ENCODE results near the gene CSPG4. TPM values are rescaled to one million over a fixed set of nuclear protein-coding genes. Genes with fewer than 3 reads are reported as not detected.
"Not testable (repeated sequence)": the region's sequence is repeated elsewhere in the genome, so short reads cannot be mapped to it uniquely, and the experiment has no call there.

The CSPG4 gene
- total RNA-seq, 6 experiments from 2014 or later = 0.12 to 0.29 (median 0.20) TPM

DNA sequence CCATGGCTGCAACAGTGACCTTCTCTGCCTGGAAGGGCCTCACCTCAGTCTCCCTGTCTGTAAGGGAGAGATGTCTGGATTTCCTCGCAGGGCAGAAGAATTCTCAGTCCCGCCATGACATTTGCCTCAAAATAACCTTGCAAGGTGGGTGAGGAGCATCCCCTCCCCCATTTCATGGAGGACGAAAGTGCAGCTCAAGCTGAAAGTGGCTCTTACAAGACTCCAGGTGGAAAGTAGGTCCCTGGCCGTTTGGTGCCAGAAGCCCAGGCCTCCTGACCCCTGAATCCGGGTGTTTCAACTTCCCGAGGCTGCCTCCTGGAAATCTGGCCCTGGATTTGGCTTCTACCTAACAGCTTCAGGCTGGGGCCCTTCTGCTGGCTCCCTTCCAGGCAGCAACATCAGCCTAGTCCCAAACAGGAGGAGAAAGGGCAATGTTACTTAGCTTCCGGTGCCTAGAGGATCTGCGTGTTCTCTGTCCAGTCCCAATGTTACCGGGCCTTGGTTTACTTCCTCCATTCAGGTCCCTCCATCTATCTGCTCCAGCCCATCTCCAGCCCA, 769 bp upstream of the CSPG4 start:
- ATAC-seq (no peak), DNase-seq (peak in 1 of 3 donors; percentile 61)
- peaks cover 0 to 6% (median 2%) of the 10 kb centered on the region in 4 donors for H3K4me1 ChIP-seq
- H3K9me3 ChIP-seq = no peaks in the 10 kb centered on the region
- H3K27me3 ChIP-seq = no peaks in the 10 kb centered on the region
- no peak overlapping the region for H3K27ac ChIP-seq
- H3K4me3 ChIP-seq = no peak overlapping the region
- intact Hi-C loops (cut with DNase I) = no loop called here
- TF ChIP-seq, protein P1, sequence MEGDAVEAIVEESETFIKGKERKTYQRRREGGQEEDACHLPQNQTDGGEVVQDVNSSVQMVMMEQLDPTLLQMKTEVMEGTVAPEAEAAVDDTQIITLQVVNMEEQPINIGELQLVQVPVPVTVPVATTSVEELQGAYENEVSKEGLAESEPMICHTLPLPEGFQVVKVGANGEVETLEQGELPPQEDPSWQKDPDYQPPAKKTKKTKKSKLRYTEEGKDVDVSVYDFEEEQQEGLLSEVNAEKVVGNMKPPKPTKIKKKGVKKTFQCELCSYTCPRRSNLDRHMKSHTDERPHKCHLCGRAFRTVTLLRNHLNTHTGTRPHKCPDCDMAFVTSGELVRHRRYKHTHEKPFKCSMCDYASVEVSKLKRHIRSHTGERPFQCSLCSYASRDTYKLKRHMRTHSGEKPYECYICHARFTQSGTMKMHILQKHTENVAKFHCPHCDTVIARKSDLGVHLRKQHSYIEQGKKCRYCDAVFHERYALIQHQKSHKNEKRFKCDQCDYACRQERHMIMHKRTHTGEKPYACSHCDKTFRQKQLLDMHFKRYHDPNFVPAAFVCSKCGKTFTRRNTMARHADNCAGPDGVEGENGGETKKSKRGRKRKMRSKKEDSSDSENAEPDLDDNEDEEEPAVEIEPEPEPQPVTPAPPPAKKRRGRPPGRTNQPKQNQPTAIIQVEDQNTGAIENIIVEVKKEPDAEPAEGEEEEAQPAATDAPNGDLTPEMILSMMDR (IDR thresholded peaks at IDR 0.05) = no peak
- TF ChIP-seq POLR2A (IDR thresholded peaks at IDR 0.05) = no peak
- WGBS (ENCODE audit: insufficient coverage, low coverage, low lambda C conversion rate, missing lambda C conversion rate) = 16% methylated on average over 4 of the region's 9 CpGs
- no peaks in the 10 kb centered on the region for H3K36me3 ChIP-seq

DNA sequence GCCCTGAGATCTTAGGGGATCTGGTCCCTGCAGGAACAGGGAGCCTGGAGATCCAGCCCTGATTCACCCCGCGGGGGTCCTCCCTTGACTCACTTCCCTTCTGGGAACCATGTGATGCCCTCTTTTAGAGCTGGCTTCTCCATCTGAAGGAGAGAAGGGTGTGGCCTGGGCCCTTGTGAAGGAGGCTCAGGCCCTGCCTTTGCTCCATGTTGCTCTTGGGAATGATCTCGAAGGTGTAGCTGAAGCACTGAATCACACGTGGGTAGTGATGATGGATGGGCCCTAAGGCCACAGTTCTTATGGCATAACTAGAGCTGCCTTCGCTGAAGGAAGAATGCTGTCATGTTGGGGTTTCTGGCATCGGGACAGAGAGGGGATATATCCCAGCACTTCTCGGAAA, 1.2 kb downstream of the CSPG4 start:
- DNase-seq; H3K9me3 ChIP-seq; H3K4me1 ChIP-seq; H3K4me3 ChIP-seq; intact Hi-C loops (cut with DNase I); H3K27me3 ChIP-seq; H3K27ac ChIP-seq; H3K36me3 ChIP-seq; ATAC-seq: not testable (repeated sequence)
- WGBS (ENCODE audit: insufficient coverage, low coverage, low lambda C conversion rate, missing lambda C conversion rate) = 76% methylated on average over 4 of the region's 7 CpGs

DNA sequence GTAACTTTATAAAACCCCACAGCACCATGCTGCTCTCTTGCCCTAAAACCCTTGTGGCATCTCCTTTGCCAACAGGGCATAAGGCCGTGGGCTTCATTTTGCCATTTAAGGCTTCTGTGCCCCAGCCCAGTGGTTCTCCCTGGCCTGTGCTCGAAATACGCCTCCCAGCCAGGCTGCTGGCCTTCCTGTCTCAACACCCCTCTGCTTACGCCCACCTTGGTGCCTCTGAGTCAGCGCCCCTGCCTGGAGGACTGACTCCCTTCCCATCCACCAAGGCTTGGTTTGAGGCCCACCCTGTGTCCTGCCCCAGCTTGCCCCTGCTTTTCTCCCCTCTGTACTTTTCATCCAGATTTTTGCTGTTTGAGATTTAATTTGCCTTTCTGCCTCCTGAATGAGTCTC, 1.8 kb downstream of the CSPG4 start:
- ATAC-seq; H3K27me3 ChIP-seq; H3K9me3 ChIP-seq; H3K4me3 ChIP-seq; intact Hi-C loops (cut with DNase I); H3K27ac ChIP-seq; DNase-seq; H3K36me3 ChIP-seq; H3K4me1 ChIP-seq: not testable (repeated sequence)
- 88% methylated on average over 3 of the region's 5 CpGs for WGBS (ENCODE audit: insufficient coverage, low coverage, low lambda C conversion rate, missing lambda C conversion rate)

DNA sequence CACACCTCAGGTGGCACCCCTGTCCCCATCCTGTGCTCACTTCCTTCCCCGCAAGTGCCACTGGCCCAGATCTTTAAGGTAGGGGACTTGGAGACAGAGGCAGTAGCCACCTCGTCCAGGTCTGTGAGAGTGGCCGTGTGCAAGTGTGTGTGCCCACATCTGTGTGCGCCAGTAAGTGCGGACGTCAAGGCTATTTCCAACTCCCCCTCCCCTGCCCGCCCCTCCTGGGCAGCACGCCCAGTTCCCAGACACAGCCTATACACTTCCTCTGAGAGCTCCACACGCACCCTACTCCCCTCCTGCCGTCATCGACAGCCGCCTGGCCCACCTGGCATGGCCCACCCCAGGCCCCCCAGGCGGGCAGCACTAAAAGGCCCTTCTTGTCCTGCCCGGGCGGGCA, 3.2 kb downstream of the CSPG4 start:
- H3K36me3 ChIP-seq; intact Hi-C loops (cut with DNase I); H3K27ac ChIP-seq; H3K27me3 ChIP-seq; H3K4me3 ChIP-seq; H3K4me1 ChIP-seq; H3K9me3 ChIP-seq: not testable (repeated sequence)
- WGBS (ENCODE audit: insufficient coverage, low coverage, low lambda C conversion rate, missing lambda C conversion rate) = 84% methylated on average over 5 of the region's 15 CpGs
- DNase-seq (peak in 1 of 3 donors; percentile 50), ATAC-seq (peak in 3 of 4 donors; percentile 6 to 10 (median 6))

DNA sequence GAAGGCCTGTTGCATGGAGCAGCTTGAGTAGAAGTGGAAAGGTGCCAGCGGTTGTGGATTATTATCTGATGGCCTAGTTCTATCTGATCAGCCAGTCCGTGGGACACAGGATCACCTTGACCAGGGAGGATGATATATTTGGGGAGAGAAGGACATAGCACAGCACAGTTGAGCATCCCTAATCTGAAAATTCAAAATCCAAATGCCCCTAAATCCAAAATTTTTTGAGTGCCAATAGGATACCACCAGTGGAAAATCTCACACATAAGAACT, 6.0 kb downstream of the CSPG4 start:
- H3K27ac ChIP-seq = no peak overlapping the region
- ATAC-seq = peak in 1 of 4 donors; percentile 19
- TF ChIP-seq, protein P1 (IDR thresholded peaks at IDR 0.05) = no peak
- no peak for TF ChIP-seq POLR2A (IDR thresholded peaks at IDR 0.05)
- no peak for DNase-seq
- H3K9me3 ChIP-seq = no peaks in the 10 kb centered on the region
- H3K4me1 ChIP-seq = no peaks in the 10 kb centered on the region
- H3K36me3 ChIP-seq = no peaks in the 10 kb centered on the region
- intact Hi-C loops (cut with DNase I) = no loop called here
- WGBS (ENCODE audit: insufficient coverage, low coverage, low lambda C conversion rate, missing lambda C conversion rate) = 31% methylated on average over 2 of the region's 2 CpGs
- H3K4me3 ChIP-seq = no peak overlapping the region
- no peaks in the 10 kb centered on the region for H3K27me3 ChIP-seq

DNA sequence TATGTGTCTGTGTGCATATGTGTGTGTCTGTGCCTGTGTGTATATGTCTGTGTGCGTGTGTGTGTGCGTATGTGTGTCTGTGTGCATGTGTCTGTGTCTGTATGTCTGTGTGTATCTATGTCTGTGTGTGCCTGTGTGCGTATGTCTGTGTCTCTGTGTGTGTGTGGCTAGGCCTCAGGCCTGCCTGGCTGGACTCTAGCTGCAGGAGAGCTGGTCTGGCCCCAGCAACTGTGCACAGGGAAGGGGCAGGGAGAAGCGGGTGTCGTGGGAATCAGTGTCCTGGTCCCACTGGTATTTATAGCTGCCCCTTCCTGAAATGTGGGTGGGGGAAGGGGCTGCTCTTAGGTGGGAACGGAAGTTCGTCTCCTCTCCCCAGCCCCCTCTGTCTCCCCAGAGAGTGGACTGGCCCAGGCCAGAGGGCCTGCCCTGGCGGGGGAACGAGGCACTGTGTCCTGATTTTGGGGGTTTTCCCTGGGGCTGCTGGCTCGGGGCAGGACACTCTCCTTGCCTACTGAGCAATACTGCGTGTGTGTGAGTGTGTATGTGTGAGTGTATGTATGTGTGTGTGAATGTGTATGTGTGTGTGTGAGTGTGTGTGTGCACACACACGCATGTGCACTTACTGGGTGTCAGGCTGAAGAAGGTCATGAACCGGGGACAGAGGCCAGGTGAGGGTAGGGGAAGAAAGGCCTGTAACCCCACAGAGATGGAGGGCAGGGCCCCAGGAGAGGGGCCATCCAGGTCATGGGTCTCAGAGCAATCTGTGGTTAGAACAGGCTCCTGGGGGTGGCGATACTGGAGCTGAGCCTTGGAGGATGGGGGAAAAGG, 6.6 kb downstream of the CSPG4 start:
- H3K27me3 ChIP-seq = no peaks in the 10 kb centered on the region
- H3K27ac ChIP-seq = no peak overlapping the region
- intact Hi-C loops (cut with DNase I) = no loop called here
- no peaks in the 10 kb centered on the region for H3K36me3 ChIP-seq
- DNase-seq (peak in 1 of 3 donors; percentile 48), ATAC-seq (no peak)
- no peaks in the 10 kb centered on the region for H3K4me1 ChIP-seq
- H3K9me3 ChIP-seq = no peaks in the 10 kb centered on the region
- H3K4me3 ChIP-seq = no peak overlapping the region
- WGBS (ENCODE audit: insufficient coverage, low coverage, low lambda C conversion rate, missing lambda C conversion rate) = 54% methylated on average over 6 of the region's 14 CpGs
- TF ChIP-seq, protein P1 (IDR thresholded peaks at IDR 0.05) = no peak
- TF ChIP-seq POLR2A (IDR thresholded peaks at IDR 0.05) = no peak

DNA sequence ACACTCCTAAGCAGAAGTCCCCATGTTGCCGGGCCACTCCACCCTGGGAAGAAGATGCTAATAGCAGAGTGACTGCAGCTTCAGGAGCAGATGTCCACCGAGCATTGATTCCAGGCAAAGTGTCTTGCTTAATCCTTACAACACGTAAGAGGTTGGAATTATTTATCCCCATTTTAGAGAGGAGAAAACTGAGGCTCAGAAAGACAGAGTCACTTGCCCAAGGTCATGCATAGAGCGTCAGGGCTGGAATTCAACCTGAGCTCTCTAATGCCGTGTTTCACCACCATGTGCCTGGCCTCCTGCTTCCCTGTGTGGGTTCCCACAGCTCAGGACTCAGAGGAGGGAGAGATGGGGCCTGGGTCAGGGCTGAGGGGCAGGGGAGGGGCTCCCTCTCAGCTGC, 7.3 kb downstream of the CSPG4 start:
- H3K36me3 ChIP-seq; H3K27ac ChIP-seq; H3K4me3 ChIP-seq; H3K4me1 ChIP-seq; H3K9me3 ChIP-seq; H3K27me3 ChIP-seq; intact Hi-C loops (cut with DNase I); ATAC-seq; DNase-seq: not testable (repeated sequence)
- WGBS (ENCODE audit: insufficient coverage, low coverage, low lambda C conversion rate, missing lambda C conversion rate) = 100% methylated on average over 2 of the region's 5 CpGs

Measured in right lobe of liver (tissue), 6 donors.